HEK293 (cell line): ENCODE data around the gene LHFPL4.

Experiments
- CTCF ChIA-PET: fragments of 350-600 bp; formaldehyde crosslinking; extraction: SDS; loops from one replicate; lab custom pipeline; 2021; ENCODE audit warnings: antibody characterized with exemption; lab: Yijun Ruan, JAX
- POLR2A ChIA-PET: fragments of 300-600 bp; formaldehyde crosslinking; extraction: SDS; loops from one replicate; lab custom pipeline; 2020; ENCODE audit warnings: antibody characterized with exemption, inconsistent platforms; lab: Yijun Ruan, JAX
- H3K27ac ChIP-seq: fragments of 200-500 bp; sonication (Bioruptor generic); 2 replicates; pipeline ENCODE4 v1.5.1; 2014; ENCODE audit warnings: low read depth, low read length, control low read depth, inconsistent platforms; ENCODE audit errors: extremely low read depth
- H3K36me3 ChIP-seq, 2 experiments: fragments of 200-500 bp in 1 of 2; sonication (Bioruptor generic) in 1 of 2; 1 replicate in 1 of 2; 2 replicates in 1 of 2; pipeline ENCODE4 v1.5.1; 2014 to 2017; ENCODE audit warnings: inconsistent platforms in 2 of 2, low read length in 2 of 2; ENCODE audit not compliant: control insufficient read depth in 2 of 2, insufficient read depth in 1 of 2
- H3K4me1 ChIP-seq: fragments of 200-500 bp; sonication (Bioruptor generic); 2 replicates; pipeline ENCODE4 v1.5.1; 2014; ENCODE audit warnings: mild to moderate bottlenecking, low read length, inconsistent platforms; ENCODE audit not compliant: control insufficient read depth, insufficient read depth
- H3K4me3 ChIP-seq: 2 replicates; pipeline ENCODE4 v1.5.1; 2011; ENCODE audit warnings: low read depth, mild to moderate bottlenecking, control low read depth, low read length, moderate library complexity
- H3K9me3 ChIP-seq: fragments of 200-500 bp; sonication (Bioruptor generic); 2 replicates; pipeline ENCODE4 v1.5.1; 2014; ENCODE audit warnings: low read depth, low read length, inconsistent platforms; ENCODE audit not compliant: control insufficient read depth, insufficient read depth
- ATF2 ChIP-seq: fragments of 450-650 bp; formaldehyde crosslinking; IDR thresholded peaks from 2 replicates; pipeline ENCODE4 v1.5.1; 2016; ENCODE audit warnings: missing biosample characterization, missing genetic modification characterization, low read depth
- GFI1B ChIP-seq: fragments of 450-650 bp; formaldehyde crosslinking; IDR thresholded peaks from 2 replicates; pipeline ENCODE4 v1.5.1; 2016; ENCODE audit warnings: missing biosample characterization, missing genetic modification characterization
- GLI2 ChIP-seq: fragments of 450-650 bp; formaldehyde crosslinking; IDR thresholded peaks from 2 replicates; pipeline ENCODE4; 2017; ENCODE audit warnings: missing biosample characterization, missing genetic modification characterization, low read depth, borderline replicate concordance
- KLF16 ChIP-seq: fragments of 450-650 bp; formaldehyde crosslinking; IDR thresholded peaks from 2 replicates; pipeline ENCODE4 v1.5.1; 2017; ENCODE audit warnings: missing biosample characterization, missing genetic modification characterization
- MZF1 ChIP-seq: fragments of 450-650 bp; formaldehyde crosslinking; IDR thresholded peaks from 2 replicates; pipeline ENCODE4 v1.5.1; 2017; ENCODE audit warnings: missing biosample characterization, missing genetic modification characterization, borderline replicate concordance
- RBAK ChIP-seq: fragments of 450-650 bp; formaldehyde crosslinking; IDR thresholded peaks from 2 replicates; pipeline ENCODE4 v1.5.1; 2016; ENCODE audit warnings: missing biosample characterization, missing genetic modification characterization
- ZEB2 ChIP-seq: fragments of 450-650 bp; formaldehyde crosslinking; IDR thresholded peaks from 2 replicates; pipeline ENCODE4 v1.5.1; 2016; ENCODE audit warnings: missing biosample characterization, missing genetic modification characterization
- ZFP41 ChIP-seq: fragments of 450-650 bp; formaldehyde crosslinking; IDR thresholded peaks from 2 replicates; pipeline ENCODE4 v1.5.1; 2016; ENCODE audit warnings: missing biosample characterization, missing genetic modification characterization, borderline replicate concordance
- ZNF10 ChIP-seq: fragments of 450-650 bp; formaldehyde crosslinking; IDR thresholded peaks from 2 replicates; pipeline ENCODE4 v1.5.1; 2017; ENCODE audit warnings: missing biosample characterization, missing genetic modification characterization
- ZNF112 ChIP-seq: fragments of 450-650 bp; formaldehyde crosslinking; IDR thresholded peaks from 2 replicates; pipeline ENCODE4 v1.5.0; 2017; ENCODE audit warnings: missing biosample characterization, missing genetic modification characterization
- ZNF16 ChIP-seq: fragments of 450-650 bp; formaldehyde crosslinking; IDR thresholded peaks from 2 replicates; pipeline ENCODE4 v1.5.1; 2016; ENCODE audit warnings: low read depth, missing biosample characterization, missing genetic modification characterization
- ZNF174 ChIP-seq: fragments of 450-650 bp; formaldehyde crosslinking; IDR thresholded peaks from 2 replicates; pipeline ENCODE4 v1.5.0; 2017; ENCODE audit warnings: missing biosample characterization, mild to moderate bottlenecking, missing genetic modification characterization
- ZNF19 ChIP-seq: fragments of 450-650 bp; formaldehyde crosslinking; IDR thresholded peaks from 2 replicates; pipeline ENCODE4; 2016; ENCODE audit warnings: missing biosample characterization, missing genetic modification characterization, low read depth
- ZNF223 ChIP-seq: fragments of 450-650 bp; formaldehyde crosslinking; IDR thresholded peaks from 2 replicates; pipeline ENCODE4 v1.5.1; 2016; ENCODE audit warnings: missing biosample characterization, missing genetic modification characterization
- ZNF239 ChIP-seq: fragments of 450-650 bp; formaldehyde crosslinking; IDR thresholded peaks from 2 replicates; pipeline ENCODE4 v1.5.1; 2016; ENCODE audit warnings: missing biosample characterization, missing genetic modification characterization
- ZNF280D ChIP-seq: fragments of 450-650 bp; formaldehyde crosslinking; IDR thresholded peaks from 2 replicates; pipeline ENCODE4 v1.5.1; 2016; ENCODE audit warnings: missing biosample characterization, missing genetic modification characterization
- ZNF324 ChIP-seq: fragments of 450-650 bp; formaldehyde crosslinking; IDR thresholded peaks from 2 replicates; pipeline ENCODE4 v1.5.1; 2016; ENCODE audit warnings: missing biosample characterization, missing genetic modification characterization
- ZNF37A ChIP-seq: fragments of 450-650 bp; IDR thresholded peaks from 2 replicates; pipeline ENCODE4 v1.5.1; 2018; ENCODE audit warnings: missing biosample characterization, missing genetic modification characterization
- ZNF423 ChIP-seq: fragments of 450-650 bp; formaldehyde crosslinking; IDR thresholded peaks from 2 replicates; pipeline ENCODE4 v1.5.1; 2016; ENCODE audit warnings: missing biosample characterization, missing genetic modification characterization
- ZNF768 ChIP-seq: fragments of 450-650 bp; formaldehyde crosslinking; IDR thresholded peaks from 2 replicates; pipeline ENCODE4 v1.5.1; 2018; ENCODE audit warnings: missing biosample characterization, mild to moderate bottlenecking, missing genetic modification characterization
- ZNF843 ChIP-seq: fragments of 450-650 bp; formaldehyde crosslinking; IDR thresholded peaks from 2 replicates; pipeline ENCODE4 v1.5.1; 2016; ENCODE audit warnings: missing biosample characterization, missing genetic modification characterization
- TF ChIP-seq, protein P1 (sequence below): fragments of 450-650 bp; formaldehyde crosslinking; IDR thresholded peaks from 2 replicates; pipeline ENCODE4 v1.5.1; 2017; ENCODE audit warnings: missing biosample characterization, missing genetic modification characterization
- TF ChIP-seq, protein P2 (sequence below): fragments of 450-650 bp; formaldehyde crosslinking; IDR thresholded peaks from 2 replicates; pipeline ENCODE4 v1.5.1; 2016; ENCODE audit warnings: missing biosample characterization, missing genetic modification characterization

Gene LHFPL4

DNA sequence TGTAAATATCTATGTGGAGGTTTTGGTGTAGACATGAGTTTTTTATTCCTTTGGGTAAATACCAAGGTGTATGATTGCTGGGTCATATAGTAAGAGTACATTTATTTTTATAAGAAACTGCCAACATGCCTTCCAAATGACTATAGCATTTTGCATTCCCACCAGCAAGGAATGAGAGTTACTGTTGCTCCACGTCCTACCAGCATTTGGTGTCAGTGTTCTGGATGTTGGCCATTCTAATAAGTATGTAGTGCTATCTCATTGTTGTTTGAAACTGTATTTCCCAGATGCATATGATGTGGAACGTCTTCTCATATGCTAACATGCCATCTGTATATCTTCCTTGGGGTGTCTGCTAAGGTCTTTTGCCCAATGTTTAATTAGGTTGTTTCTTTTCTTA lies 38.7 kb downstream of the LHFPL4 start:
- Histone ChIP-seq H3K4me1 (no peaks in the 10 kb centered on the region), H3K4me3 (no peak overlapping the region), H3K27ac (no peak overlapping the region), H3K9me3 (no peaks in the 10 kb centered on the region), H3K36me3 (no peaks in the 10 kb centered on the region)
- CTCF ChIA-PET: interaction anchor here (0.6 kb wide), 1 partner anchor 13 kb away, joined by 6 read pairs; no protein-coding TSS in a partner anchor
- TF ChIP-seq, protein P1, sequence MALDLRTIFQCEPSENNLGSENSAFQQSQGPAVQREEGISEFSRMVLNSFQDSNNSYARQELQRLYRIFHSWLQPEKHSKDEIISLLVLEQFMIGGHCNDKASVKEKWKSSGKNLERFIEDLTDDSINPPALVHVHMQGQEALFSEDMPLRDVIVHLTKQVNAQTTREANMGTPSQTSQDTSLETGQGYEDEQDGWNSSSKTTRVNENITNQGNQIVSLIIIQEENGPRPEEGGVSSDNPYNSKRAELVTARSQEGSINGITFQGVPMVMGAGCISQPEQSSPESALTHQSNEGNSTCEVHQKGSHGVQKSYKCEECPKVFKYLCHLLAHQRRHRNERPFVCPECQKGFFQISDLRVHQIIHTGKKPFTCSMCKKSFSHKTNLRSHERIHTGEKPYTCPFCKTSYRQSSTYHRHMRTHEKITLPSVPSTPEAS (tag by site-specific recombination): no peak
- TF ChIP-seq ZNF223 (tag by site-specific recombination) (no peak), ZNF10 (tag by site-specific recombination) (no peak), KLF16 (tag by site-specific recombination) (no peak), ZNF19 (tag by site-specific recombination) (no peak), GLI2 (tag by site-specific recombination) (no peak), ZFP41 (tag by site-specific recombination) (no peak), MZF1 (tag by site-specific recombination) (no peak), ZNF174 (tag by site-specific recombination) (no peak), ZNF239 (tag by site-specific recombination) (no peak), ZEB2 (no peak), ZNF423 (tag by site-specific recombination) (no peak), GFI1B (no peak), ZNF768 (tag by site-specific recombination) (no peak), ATF2 (tag by site-specific recombination) (no peak)
- POLR2A ChIA-PET: no interaction called here

GRCh38 chr3:9514306-9514705 lies 39.3 kb downstream of the LHFPL4 start:
- Histone ChIP-seq H3K4me3 (no peak overlapping the region), H3K36me3 (no peaks in the 10 kb centered on the region), H3K27ac (no peak overlapping the region), H3K9me3 (no peaks in the 10 kb centered on the region), H3K4me1 (no peaks in the 10 kb centered on the region)
- TF ChIP-seq ZNF16 (tag by site-specific recombination) (no peak), ZNF843 (no peak), ZNF112 (tag by site-specific recombination) (no peak)
- CTCF ChIA-PET: no interaction called here
- POLR2A ChIA-PET: no interaction called here

GRCh38 chr3:9512456-9513045 lies 41.1 kb downstream of the LHFPL4 start:
- Histone ChIP-seq H3K4me1 (no peaks in the 10 kb centered on the region), H3K36me3 (no peaks in the 10 kb centered on the region), H3K9me3 (no peaks in the 10 kb centered on the region), H3K4me3 (no peak overlapping the region), H3K27ac (no peak overlapping the region)
- ChIA-PET CTCF (interaction anchor here (0.8 kb wide), 1 partner anchor 9 kb away, joined by 3 read pairs; no protein-coding TSS in a partner anchor), POLR2A (no interaction called here)
- TF ChIP-seq ZNF280D (no peak), ZNF37A (tag by site-specific recombination) (no peak), ZNF324 (tag by site-specific recombination) (no peak), RBAK (tag by site-specific recombination) (no peak)
- TF ChIP-seq, protein P2, sequence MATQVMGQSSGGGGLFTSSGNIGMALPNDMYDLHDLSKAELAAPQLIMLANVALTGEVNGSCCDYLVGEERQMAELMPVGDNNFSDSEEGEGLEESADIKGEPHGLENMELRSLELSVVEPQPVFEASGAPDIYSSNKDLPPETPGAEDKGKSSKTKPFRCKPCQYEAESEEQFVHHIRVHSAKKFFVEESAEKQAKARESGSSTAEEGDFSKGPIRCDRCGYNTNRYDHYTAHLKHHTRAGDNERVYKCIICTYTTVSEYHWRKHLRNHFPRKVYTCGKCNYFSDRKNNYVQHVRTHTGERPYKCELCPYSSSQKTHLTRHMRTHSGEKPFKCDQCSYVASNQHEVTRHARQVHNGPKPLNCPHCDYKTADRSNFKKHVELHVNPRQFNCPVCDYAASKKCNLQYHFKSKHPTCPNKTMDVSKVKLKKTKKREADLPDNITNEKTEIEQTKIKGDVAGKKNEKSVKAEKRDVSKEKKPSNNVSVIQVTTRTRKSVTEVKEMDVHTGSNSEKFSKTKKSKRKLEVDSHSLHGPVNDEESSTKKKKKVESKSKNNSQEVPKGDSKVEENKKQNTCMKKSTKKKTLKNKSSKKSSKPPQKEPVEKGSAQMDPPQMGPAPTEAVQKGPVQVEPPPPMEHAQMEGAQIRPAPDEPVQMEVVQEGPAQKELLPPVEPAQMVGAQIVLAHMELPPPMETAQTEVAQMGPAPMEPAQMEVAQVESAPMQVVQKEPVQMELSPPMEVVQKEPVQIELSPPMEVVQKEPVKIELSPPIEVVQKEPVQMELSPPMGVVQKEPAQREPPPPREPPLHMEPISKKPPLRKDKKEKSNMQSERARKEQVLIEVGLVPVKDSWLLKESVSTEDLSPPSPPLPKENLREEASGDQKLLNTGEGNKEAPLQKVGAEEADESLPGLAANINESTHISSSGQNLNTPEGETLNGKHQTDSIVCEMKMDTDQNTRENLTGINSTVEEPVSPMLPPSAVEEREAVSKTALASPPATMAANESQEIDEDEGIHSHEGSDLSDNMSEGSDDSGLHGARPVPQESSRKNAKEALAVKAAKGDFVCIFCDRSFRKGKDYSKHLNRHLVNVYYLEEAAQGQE (tag by site-specific recombination): no peak
